Astrocyte of the spinal cord (primary cell): ENCODE measurements around the gene RCAN3.
"Not testable (repeated sequence)": the region's sequence is repeated elsewhere in the genome, so short reads cannot be mapped to it uniquely, and the experiment has no call there.

ENCODE experiments used
- DNase-seq: peaks from one replicate; pipeline ENCODE4 v3.0.0; 2011; ENCODE audit warnings: low read depth, low spot score
- H3K4me3 ChIP-seq: 2 replicates; pipeline ENCODE4 v1.5.1; 2011; ENCODE audit warnings: low read depth, mild to moderate bottlenecking, low read length, moderate library complexity
- in situ Hi-C: cut with HindIII; loops from 2 replicates; pipeline ENCODE4 v1.10.0; 2017; ENCODE audit warnings: low sequenced_read_pairs
- TF ChIP-seq, protein P1 (sequence below): IDR thresholded peaks from 2 replicates; pipeline ENCODE4 v1.5.1; 2012; ENCODE audit warnings: low read depth, mild to moderate bottlenecking, low read length, inconsistent platforms

Gene RCAN3

DNA sequence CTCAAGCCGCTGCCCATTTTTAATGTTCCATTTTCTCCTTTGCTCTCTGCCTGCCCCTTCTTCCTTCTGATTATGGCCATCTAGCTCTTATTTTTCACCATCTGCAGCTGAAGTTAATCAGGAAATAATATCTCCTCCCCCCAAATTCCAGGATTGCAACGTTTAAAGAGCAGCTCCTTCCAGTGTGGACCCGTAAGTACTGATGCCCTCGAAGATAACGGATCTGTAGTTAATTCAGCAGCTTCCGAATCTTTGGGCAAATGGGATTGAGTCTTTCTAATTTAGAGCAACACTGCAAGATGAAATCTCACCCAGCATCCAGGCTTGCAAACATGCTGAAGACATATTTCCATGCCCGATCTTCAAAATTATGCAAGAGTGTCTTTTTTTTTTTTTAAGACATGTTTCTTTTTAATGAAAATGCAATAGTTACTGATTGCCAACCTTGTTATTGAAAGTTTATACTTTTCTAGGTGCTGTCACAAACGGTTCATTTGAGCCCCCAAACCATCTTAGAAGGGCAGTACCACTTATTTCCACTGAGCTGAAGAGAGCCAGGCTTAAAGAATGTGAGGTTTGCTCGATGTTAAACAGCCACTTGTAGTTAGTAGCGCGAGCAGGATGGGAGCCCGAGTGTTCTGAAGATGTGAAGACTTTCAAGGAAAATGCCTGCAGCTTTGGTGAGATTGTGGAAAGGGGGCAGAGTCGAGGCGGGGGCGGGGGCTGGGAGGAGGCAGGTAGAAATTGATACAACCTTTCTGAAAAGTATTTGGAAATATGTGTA is 10.9 kb upstream of the RCAN3 start:
- H3K4me3 ChIP-seq = no peak overlapping the region
- no peak for DNase-seq
- in situ Hi-C loops = no loop called here
- TF ChIP-seq, protein P1, sequence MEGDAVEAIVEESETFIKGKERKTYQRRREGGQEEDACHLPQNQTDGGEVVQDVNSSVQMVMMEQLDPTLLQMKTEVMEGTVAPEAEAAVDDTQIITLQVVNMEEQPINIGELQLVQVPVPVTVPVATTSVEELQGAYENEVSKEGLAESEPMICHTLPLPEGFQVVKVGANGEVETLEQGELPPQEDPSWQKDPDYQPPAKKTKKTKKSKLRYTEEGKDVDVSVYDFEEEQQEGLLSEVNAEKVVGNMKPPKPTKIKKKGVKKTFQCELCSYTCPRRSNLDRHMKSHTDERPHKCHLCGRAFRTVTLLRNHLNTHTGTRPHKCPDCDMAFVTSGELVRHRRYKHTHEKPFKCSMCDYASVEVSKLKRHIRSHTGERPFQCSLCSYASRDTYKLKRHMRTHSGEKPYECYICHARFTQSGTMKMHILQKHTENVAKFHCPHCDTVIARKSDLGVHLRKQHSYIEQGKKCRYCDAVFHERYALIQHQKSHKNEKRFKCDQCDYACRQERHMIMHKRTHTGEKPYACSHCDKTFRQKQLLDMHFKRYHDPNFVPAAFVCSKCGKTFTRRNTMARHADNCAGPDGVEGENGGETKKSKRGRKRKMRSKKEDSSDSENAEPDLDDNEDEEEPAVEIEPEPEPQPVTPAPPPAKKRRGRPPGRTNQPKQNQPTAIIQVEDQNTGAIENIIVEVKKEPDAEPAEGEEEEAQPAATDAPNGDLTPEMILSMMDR = no peak

DNA sequence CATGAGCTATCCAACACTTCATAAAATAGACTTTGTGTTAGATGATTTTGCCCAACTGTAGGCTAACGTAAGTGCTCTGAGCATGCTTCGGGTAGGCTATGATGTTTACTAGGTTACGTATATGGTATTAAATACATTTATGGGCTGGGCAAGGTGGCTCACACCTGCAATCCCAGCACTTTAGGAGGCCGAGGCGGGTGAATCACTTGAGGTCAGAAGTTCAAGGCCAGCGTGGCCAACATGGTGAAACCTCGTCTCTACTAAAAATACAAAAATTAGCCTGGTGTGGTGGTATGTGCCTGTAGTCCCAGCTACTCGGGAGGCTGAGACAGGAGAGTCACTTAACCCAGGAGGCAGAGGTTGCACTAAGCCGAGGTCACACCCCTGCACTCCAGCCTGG is 9.7 kb upstream of the RCAN3 start:
- in situ Hi-C loops, DNase-seq, H3K4me3 ChIP-seq: not testable (repeated sequence)

DNA sequence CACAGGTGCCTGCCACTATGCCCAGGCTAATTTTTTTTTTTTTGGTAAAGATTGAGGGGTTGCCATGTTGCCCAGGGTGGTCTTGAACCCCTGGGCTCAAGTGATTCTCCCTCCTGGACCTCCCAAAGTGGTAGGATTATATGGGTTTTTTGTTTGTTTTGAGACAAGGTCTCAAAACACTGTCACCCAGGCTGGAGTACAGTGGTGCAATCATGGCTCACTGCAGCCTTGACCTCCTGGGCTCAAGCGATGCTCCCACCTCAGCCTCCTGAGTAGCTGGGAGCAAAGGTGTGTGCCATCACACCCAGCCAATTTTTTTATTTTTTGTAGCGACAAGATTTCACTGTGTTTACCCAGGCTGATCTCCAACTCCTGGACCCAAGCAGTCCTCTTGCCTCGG is 8.9 kb upstream of the RCAN3 start:
- no peak for DNase-seq
- TF ChIP-seq, protein P1 = no peak
- H3K4me3 ChIP-seq = no peak overlapping the region
- in situ Hi-C loops = no loop called here

DNA sequence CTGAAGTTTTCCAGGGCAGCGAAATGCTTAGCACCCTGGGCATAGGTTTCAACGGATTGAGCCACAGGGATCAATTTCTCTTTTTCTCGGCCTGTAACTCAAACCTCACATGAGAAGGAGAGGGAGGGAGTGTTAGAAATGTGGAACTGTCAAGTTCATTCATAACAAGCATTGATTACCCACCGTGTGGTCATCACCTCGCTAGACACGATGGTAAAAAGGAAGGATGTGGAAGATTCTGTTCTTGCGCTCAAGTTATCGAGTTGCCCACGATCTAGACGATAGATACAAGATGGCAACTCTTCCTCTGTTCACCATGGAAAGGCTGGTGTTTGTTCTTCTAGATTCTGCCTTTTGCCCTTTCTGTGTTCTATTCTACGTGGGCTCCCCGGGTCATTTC is 4.0 kb upstream of the RCAN3 start:
- no peak overlapping the region for H3K4me3 ChIP-seq
- in situ Hi-C loops = no loop called here
- no peak for DNase-seq
- TF ChIP-seq, protein P1 = no peak

DNA sequence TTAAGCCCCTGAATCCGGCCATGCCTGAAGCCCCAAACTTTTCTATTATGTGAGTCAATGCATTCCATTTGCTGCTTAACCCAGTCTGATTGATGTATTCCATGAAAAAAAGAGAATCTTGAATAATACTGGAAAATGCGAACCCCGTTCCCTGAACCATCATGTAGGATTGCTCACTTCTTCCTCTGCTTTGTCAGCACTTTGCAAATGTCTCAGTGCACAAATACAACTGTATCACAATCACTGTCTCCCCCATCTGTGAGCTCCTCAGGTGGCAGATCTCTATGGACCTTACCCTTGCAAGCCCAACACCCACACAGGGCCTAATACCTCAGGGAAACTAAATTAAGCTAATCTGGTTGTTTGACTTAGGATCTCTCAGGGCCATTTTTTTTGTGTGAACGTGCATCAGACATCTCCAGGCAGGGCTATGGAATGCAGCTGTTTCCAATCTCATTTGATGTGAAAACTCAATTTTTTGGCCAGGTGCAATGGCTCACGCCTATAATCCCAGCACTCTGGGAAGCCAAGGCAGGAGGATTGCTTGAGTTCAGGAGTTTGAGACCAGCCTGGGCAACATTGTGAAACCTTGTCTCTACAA is 2.1 kb upstream of the RCAN3 start:
- in situ Hi-C loops = no loop called here
- DNase-seq = no peak
- no peak overlapping the region for H3K4me3 ChIP-seq
- TF ChIP-seq, protein P1 = no peak

DNA sequence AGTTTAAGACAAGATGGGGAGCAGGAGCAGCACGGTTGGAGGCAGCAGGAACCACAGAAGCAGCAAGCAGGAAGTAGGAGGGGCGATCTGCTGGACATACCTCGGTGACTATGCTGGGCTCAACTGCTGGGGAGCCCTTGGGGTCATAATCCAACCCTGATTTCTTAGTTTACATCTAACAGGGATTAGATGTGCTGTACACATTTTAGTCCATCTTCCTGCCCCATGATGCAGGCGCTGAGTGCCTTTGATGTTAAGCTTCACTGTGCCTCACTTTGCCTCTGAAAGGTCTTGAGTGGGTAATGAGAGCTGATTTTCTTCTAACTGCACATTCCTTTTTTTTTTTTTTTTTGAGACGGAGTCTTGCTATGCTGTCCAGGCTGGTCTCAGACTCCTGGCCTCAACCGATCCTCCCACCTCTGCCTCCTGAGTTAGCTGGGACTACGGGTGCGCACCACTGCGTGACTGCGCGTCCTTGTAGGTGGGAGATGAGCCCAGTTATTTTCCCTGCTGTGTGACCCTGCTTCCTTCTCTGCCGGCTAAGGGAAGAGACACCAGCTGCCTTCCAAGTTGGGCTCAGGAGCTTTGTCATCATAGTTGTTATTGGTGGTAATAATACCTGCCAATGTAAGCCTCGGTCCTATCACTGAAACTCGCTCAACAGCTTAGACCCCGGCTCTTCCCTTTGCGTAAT is 1.1 kb upstream of the RCAN3 start:
- in situ Hi-C loops = no loop called here
- no peak for DNase-seq
- peak overlapping the region; percentile 76 for H3K4me3 ChIP-seq
- TF ChIP-seq, protein P1 = no peak
